HCT116 (cell line): Measurements from ENCODE around the gene CCM2. TPM values are rescaled to one million over a fixed set of nuclear protein-coding genes. Genes with fewer than 3 reads are reported as not detected.

Experiments
- ATAC-seq: fragments of 200-7000 bp; cut with Tn5 transposase; 2 replicates; pipeline ENCODE4 v1.9.1; 2020; ENCODE audit warnings: mild to moderate bottlenecking, moderate library complexity
- BruUV-seq: library from RNA; stranded (reverse); fragments of 400-500 nt; replicated peaks from 2 replicates; lab custom pipeline; 2021; lab: Mats Ljungman, UMichigan
- CTCF ChIA-PET: fragments of 300-600 bp; sonication (Branson Sonifier 250); formaldehyde crosslinking; loops from one replicate; lab custom pipeline; 2021; ENCODE audit warnings: antibody characterized with exemption; lab: Charles Lee
- POLR2A ChIA-PET: fragments of 300-600, 350-600 bp; sonication (Branson Sonifier 250); formaldehyde crosslinking; loops from one replicate; lab custom pipeline; 2021; ENCODE audit warnings: antibody characterized with exemption; lab: Charles Lee
- RAD21 ChIA-PET, 2 experiments: fragments of 300-600 bp; sonication (Branson Sonifier 250); formaldehyde crosslinking; loops; one replicate each; lab custom pipeline; 2023; ENCODE audit warnings: low total read pairs in 2 of 2; ENCODE audit not compliant: uncharacterized antibody in 2 of 2, unreplicated experiment in 2 of 2, low non-redundant PET in 1 of 2; lab: Charles Lee
- DNase-seq: peaks from one replicate; pipeline ENCODE4 v3.0.0-alpha.2; 2010; ENCODE audit warnings: low read depth, low spot score
- H2AFZ ChIP-seq: fragments of 200-600 bp; shearing (Covaris generic), sonication (generic); 2 replicates; pipeline ENCODE4 v1.6.1; 2017; ENCODE audit warnings: low read depth, mixed run types, mixed read lengths, antibody characterized with exemption, low read length; ENCODE audit not compliant: poor library complexity, severe bottlenecking
- H3K27ac ChIP-seq: 2 replicates; pipeline ENCODE4 v1.5.1; 2012; ENCODE audit warnings: low read depth, low read length
- H3K27me3 ChIP-seq: fragments of 200-600 bp; sonication (generic); 2 replicates; pipeline ENCODE4 v1.6.1; 2016; ENCODE audit warnings: mixed run types, low read length, mixed read lengths; ENCODE audit not compliant: insufficient read depth
- H3K36me3 ChIP-seq, 2 experiments: fragments of 200-500 bp in 1 of 2; fragments of 200-600 bp in 1 of 2; sonication (Bioruptor generic) in 1 of 2; sonication (generic) in 1 of 2; 2 replicates each; pipeline versions ENCODE4 v1.5.1 to v1.6.1; 2014 to 2016; ENCODE audit warnings: low read length in 2 of 2, inconsistent platforms in 1 of 2, mixed read lengths in 1 of 2, mixed run types in 1 of 2; ENCODE audit not compliant: insufficient read depth in 2 of 2, control insufficient read depth in 1 of 2
- H3K4me1 ChIP-seq, 2 experiments: fragments of 200-600 bp in 1 of 2; sonication (generic) in 1 of 2; 2 replicates each; pipeline versions ENCODE4 v1.5.1 to v1.6.1; 2012 to 2017; ENCODE audit warnings: low read length in 2 of 2, inconsistent platforms in 1 of 2, mild to moderate bottlenecking in 1 of 2, mixed read lengths in 1 of 2, mixed run types in 1 of 2, moderate library complexity in 1 of 2; ENCODE audit not compliant: insufficient read depth in 2 of 2, control insufficient read depth in 1 of 2
- H3K4me2 ChIP-seq: fragments of 200-600 bp; sonication (generic); 2 replicates; pipeline ENCODE4 v1.6.1; 2017; ENCODE audit warnings: mixed run types, low read length, mixed read lengths
- H3K4me3 ChIP-seq, 2 experiments: fragments of 200-600 bp in 1 of 2; sonication (generic) in 1 of 2; replicated peaks in 1 of 2; 2 replicates each; pipeline ENCODE4 v1.5.1; 2011 to 2016; ENCODE audit warnings: low read length in 2 of 2, control low read depth in 1 of 2, low read depth in 1 of 2, mild to moderate bottlenecking in 1 of 2, mixed read lengths in 1 of 2, mixed run types in 1 of 2
- H3K79me2 ChIP-seq: fragments of 200-600 bp; sonication (generic); 2 replicates; pipeline ENCODE4 v1.6.1; 2017; ENCODE audit warnings: mild to moderate bottlenecking, mixed run types, low read length, moderate library complexity, mixed read lengths; ENCODE audit not compliant: insufficient read depth
- H3K9ac ChIP-seq: fragments of 200-600 bp; sonication (generic); 2 replicates; pipeline ENCODE4 v1.6.1; 2016; ENCODE audit warnings: low read length, mixed read lengths
- H3K9me2 ChIP-seq: fragments of 200-600 bp; sonication (generic), shearing (Covaris generic); 2 replicates; pipeline ENCODE4 v1.6.1; 2017; ENCODE audit warnings: mixed run types, mild to moderate bottlenecking, moderate library complexity; ENCODE audit not compliant: insufficient read depth
- H3K9me3 ChIP-seq, 2 experiments: fragments of 200-500 bp in 1 of 2; fragments of 200-600 bp in 1 of 2; sonication (Bioruptor generic) in 1 of 2; sonication (generic) in 1 of 2; 2 replicates each; pipeline ENCODE4 v1.6.1; 2014 to 2017; ENCODE audit warnings: low read length in 2 of 2, mixed read lengths in 2 of 2, inconsistent platforms in 1 of 2, low read depth in 1 of 2, mild to moderate bottlenecking in 1 of 2, mixed run types in 1 of 2, moderate library complexity in 1 of 2; ENCODE audit not compliant: control insufficient read depth in 1 of 2, insufficient read depth in 1 of 2
- H4K20me1 ChIP-seq: fragments of 200-600 bp; sonication (generic), shearing (Covaris generic); 2 replicates; pipeline ENCODE4 v1.6.1; 2017; ENCODE audit warnings: mixed run types, mild to moderate bottlenecking, moderate library complexity; ENCODE audit not compliant: insufficient read depth
- ATF3 ChIP-seq: IDR thresholded peaks from 2 replicates; pipeline ENCODE4 v1.6.1; 2012
- CBX3 ChIP-seq: IDR thresholded peaks from 2 replicates; pipeline ENCODE4 v1.6.1; 2012; ENCODE audit warnings: low read depth
- CEBPB ChIP-seq: IDR thresholded peaks from 2 replicates; pipeline ENCODE4 v1.6.1; 2012; ENCODE audit warnings: low read depth
- CTCF ChIP-seq, 3 experiments: fragments of 200-600 bp in 1 of 3; sonication (generic) in 1 of 3; IDR thresholded peaks in 2 of 3; conservative IDR thresholded peaks in 1 of 3; 2 replicates each; pipeline ENCODE4 v1.5.1; 2012 to 2017; ENCODE audit warnings: low read depth in 2 of 3, low read length in 2 of 3, antibody characterized with exemption in 1 of 3, borderline replicate concordance in 1 of 3, control low read depth in 1 of 3, mild to moderate bottlenecking in 1 of 3, mixed read lengths in 1 of 3, mixed run types in 1 of 3, moderate library complexity in 1 of 3; ENCODE audit not compliant: insufficient read depth in 1 of 3
- EGR1 ChIP-seq: IDR thresholded peaks from 2 replicates; pipeline ENCODE4 v1.6.1; 2012; ENCODE audit warnings: low read depth
- ELF1 ChIP-seq: IDR thresholded peaks from 2 replicates; pipeline ENCODE4 v1.6.1; 2012; ENCODE audit warnings: low read depth, borderline replicate concordance
- EZH2 ChIP-seq: fragments of 200-600 bp; sonication (generic); IDR thresholded peaks from 2 replicates; pipeline ENCODE4 v1.6.1; 2017; ENCODE audit warnings: antibody characterized with exemption, mixed run types
- EZH2phosphoT487 ChIP-seq: fragments of 200-600 bp; IDR thresholded peaks from 2 replicates; pipeline ENCODE4 v1.6.1; 2018; ENCODE audit warnings: antibody characterized with exemption, borderline replicate concordance
- JUND ChIP-seq: IDR thresholded peaks from 2 replicates; pipeline ENCODE4 v1.6.1; 2012
- MAX ChIP-seq: IDR thresholded peaks from 2 replicates; pipeline ENCODE4 v1.6.1; 2012
- POLR2A ChIP-seq: IDR thresholded peaks from 2 replicates; pipeline ENCODE4 v1.7.0; 2011; ENCODE audit warnings: borderline replicate concordance; ENCODE audit not compliant: insufficient read depth, insufficient read length; ENCODE audit errors: extremely low read depth
- POLR2AphosphoS5 ChIP-seq: IDR thresholded peaks from 2 replicates; pipeline ENCODE4 v1.6.1; 2011; ENCODE audit warnings: mild to moderate bottlenecking, low read depth, low read length, moderate library complexity
- REST ChIP-seq: IDR thresholded peaks from 2 replicates; pipeline ENCODE4 v1.6.1; 2012; ENCODE audit warnings: low read depth
- SP1 ChIP-seq: IDR thresholded peaks from 2 replicates; pipeline ENCODE4 v1.6.1; 2012; ENCODE audit warnings: low read depth
- SRF ChIP-seq: IDR thresholded peaks from 2 replicates; pipeline ENCODE4 v1.6.1; 2012; ENCODE audit warnings: low read depth
- TCF7L2 ChIP-seq: IDR thresholded peaks from 2 replicates; pipeline ENCODE4 v1.7.0; 2011; ENCODE audit warnings: borderline replicate concordance, inconsistent platforms; ENCODE audit not compliant: insufficient read depth, insufficient read length; ENCODE audit errors: extremely low read depth
- YY1 ChIP-seq: IDR thresholded peaks from 2 replicates; pipeline ENCODE4 v1.6.1; 2011; ENCODE audit warnings: low read length, low read depth, moderate library complexity, mild to moderate bottlenecking; ENCODE audit not compliant: insufficient replicate concordance; ENCODE audit errors: extremely low read depth
- ZFX ChIP-seq: fragments of 450-650 bp; IDR thresholded peaks from 2 replicates; pipeline ENCODE4 v1.6.1; 2017
- intact Hi-C: fragments of 100-400 bp; cut with micrococcal nuclease; formaldehyde crosslinking; loops from 2 replicates; pipeline ENCODE4 v1.10.0; 2022
- total RNA-seq: library from RNA; stranded (reverse); gene quantifications from one replicate; pipeline ENCODE4 v1.2.1, GENCODE V29; 2021; ENCODE audit not compliant: unreplicated experiment

Gene CCM2
- total RNA-seq, 1 experiment from 2014 or later, result 34.4 TPM

- H3K9ac ChIP-seq, result no peak overlapping the region
- no peak for TF ChIP-seq TCF7L2
- TF ChIP-seq SP1, result no peak
- no peak for TF ChIP-seq YY1
- no peak for TF ChIP-seq JUND
- no peak for TF ChIP-seq EZH2phosphoT487
- TF ChIP-seq SRF, result no peak
- TF ChIP-seq CEBPB, result no peak
- TF ChIP-seq ATF3, result no peak
- TF ChIP-seq CTCF (IDR thresholded peaks at IDR 0.05 in 2 of 3, conservative IDR thresholded peaks at IDR 0.05 in 1 of 3; ENCODE audit: borderline replicate concordance in 1 of 3, insufficient read depth in 1 of 3, low read depth in 2 of 3, low read length in 2 of 3), result no peak
- TF ChIP-seq CBX3, result no peak
- no peak for TF ChIP-seq POLR2AphosphoS5
- no peak for TF ChIP-seq EZH2
- TF ChIP-seq ZFX, result no peak
- TF ChIP-seq ELF1, result no peak
- no peak for TF ChIP-seq MAX
- TF ChIP-seq REST, result no peak
- no peak for TF ChIP-seq EGR1
- no peak for TF ChIP-seq POLR2A
- peaks cover 3 to 5% of the 10 kb centered on the region in 2 experiments; a peak in 2 of 4 replicates for H3K4me1 ChIP-seq
- DNase-seq (no peak), ATAC-seq (no peak)
- RAD21 ChIA-PET, result no interaction called here
- no peak overlapping the region for H3K4me3 ChIP-seq
- H3K4me2 ChIP-seq, result no peak overlapping the region
- H3K27ac ChIP-seq, result no peak overlapping the region
- intact Hi-C loops, result loop anchor here (10.0 kb wide), 1 partner anchor 382 kb away; the partner anchor contains the start of gene TMED4
- H2AFZ ChIP-seq, result no peak overlapping the region
- H3K79me2 ChIP-seq, result no peaks in the 10 kb centered on the region
- CTCF ChIA-PET, result interaction anchor here (1.1 kb wide), 1 partner anchor 169 kb away, joined by 4 read pairs; no protein-coding TSS in a partner anchor
- no peaks in the 10 kb centered on the region for H4K20me1 ChIP-seq
- POLR2A ChIA-PET, result no interaction called here
- H3K36me3 ChIP-seq, result no peaks in the 10 kb centered on the region
- H3K9me2 ChIP-seq, result no peaks in the 10 kb centered on the region
- H3K27me3 ChIP-seq, result no peaks in the 10 kb centered on the region
- BruUV-seq, result no TSS peak
- H3K9me3 ChIP-seq, result no peaks in the 10 kb centered on the region
These were observed 33.1 kb upstream of the CCM2 start for GRCh38 chr7:44966731-44967538.
